Esophagus squamous epithelium (tissue), 4 donors: ENCODE measurements around the gene MAPRE2.

ENCODE experiments used
- POLR2A ChIP-seq, 4 donors: fragments of 450-650 bp; IDR thresholded peaks; one replicate each; pipeline ENCODE4 v1.6.1; 2017; ENCODE audit warnings: antibody characterized with exemption in 4 of 4, mild to moderate bottlenecking in 4 of 4, moderate library complexity in 3 of 4
- TF ChIP-seq, protein P1 (sequence below), 6 experiments: fragments of 450-650 bp in 4 of 6; fragments of 200-600 bp in 2 of 6; sonication (generic) in 2 of 6; IDR thresholded peaks; one replicate each; pipeline ENCODE4 v1.5.1; 2016 to 2019; ENCODE audit warnings: antibody characterized with exemption in 6 of 6, mild to moderate bottlenecking in 4 of 6, moderate library complexity in 4 of 6

DNA sequence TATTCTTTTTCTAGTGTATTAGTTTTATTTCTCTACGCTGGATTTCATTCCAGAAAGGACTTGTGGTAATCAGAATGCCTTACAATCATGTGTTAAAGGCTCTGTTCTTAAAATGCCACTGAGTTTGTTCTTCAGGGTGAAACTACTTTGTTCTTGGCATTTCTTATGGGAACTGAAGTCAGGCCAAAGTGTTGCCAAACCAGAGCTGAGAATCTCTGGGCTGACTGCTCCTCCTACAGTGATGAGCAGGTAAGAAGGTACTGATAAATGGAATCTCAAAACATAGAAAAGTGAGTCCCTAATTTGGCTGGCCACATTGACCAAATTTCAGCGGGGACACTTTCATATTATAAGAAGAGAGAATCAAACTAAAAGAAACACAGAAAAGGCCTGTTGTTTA, 144.6 kb downstream of the MAPRE2 start:
- TF ChIP-seq, protein P1, sequence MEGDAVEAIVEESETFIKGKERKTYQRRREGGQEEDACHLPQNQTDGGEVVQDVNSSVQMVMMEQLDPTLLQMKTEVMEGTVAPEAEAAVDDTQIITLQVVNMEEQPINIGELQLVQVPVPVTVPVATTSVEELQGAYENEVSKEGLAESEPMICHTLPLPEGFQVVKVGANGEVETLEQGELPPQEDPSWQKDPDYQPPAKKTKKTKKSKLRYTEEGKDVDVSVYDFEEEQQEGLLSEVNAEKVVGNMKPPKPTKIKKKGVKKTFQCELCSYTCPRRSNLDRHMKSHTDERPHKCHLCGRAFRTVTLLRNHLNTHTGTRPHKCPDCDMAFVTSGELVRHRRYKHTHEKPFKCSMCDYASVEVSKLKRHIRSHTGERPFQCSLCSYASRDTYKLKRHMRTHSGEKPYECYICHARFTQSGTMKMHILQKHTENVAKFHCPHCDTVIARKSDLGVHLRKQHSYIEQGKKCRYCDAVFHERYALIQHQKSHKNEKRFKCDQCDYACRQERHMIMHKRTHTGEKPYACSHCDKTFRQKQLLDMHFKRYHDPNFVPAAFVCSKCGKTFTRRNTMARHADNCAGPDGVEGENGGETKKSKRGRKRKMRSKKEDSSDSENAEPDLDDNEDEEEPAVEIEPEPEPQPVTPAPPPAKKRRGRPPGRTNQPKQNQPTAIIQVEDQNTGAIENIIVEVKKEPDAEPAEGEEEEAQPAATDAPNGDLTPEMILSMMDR (IDR thresholded peaks at IDR 0.05), result no peak
- TF ChIP-seq POLR2A (IDR thresholded peaks at IDR 0.05), result no peak
